ENCODE results near the gene LYST.
A peak's percentile ranks its signal among the peaks of the same experiment; 100 is the strongest.
"Not testable (repeated sequence)": the region's sequence is repeated elsewhere in the genome, so short reads cannot be mapped to it uniquely, and the experiment has no call there.

Gene LYST, protein sequence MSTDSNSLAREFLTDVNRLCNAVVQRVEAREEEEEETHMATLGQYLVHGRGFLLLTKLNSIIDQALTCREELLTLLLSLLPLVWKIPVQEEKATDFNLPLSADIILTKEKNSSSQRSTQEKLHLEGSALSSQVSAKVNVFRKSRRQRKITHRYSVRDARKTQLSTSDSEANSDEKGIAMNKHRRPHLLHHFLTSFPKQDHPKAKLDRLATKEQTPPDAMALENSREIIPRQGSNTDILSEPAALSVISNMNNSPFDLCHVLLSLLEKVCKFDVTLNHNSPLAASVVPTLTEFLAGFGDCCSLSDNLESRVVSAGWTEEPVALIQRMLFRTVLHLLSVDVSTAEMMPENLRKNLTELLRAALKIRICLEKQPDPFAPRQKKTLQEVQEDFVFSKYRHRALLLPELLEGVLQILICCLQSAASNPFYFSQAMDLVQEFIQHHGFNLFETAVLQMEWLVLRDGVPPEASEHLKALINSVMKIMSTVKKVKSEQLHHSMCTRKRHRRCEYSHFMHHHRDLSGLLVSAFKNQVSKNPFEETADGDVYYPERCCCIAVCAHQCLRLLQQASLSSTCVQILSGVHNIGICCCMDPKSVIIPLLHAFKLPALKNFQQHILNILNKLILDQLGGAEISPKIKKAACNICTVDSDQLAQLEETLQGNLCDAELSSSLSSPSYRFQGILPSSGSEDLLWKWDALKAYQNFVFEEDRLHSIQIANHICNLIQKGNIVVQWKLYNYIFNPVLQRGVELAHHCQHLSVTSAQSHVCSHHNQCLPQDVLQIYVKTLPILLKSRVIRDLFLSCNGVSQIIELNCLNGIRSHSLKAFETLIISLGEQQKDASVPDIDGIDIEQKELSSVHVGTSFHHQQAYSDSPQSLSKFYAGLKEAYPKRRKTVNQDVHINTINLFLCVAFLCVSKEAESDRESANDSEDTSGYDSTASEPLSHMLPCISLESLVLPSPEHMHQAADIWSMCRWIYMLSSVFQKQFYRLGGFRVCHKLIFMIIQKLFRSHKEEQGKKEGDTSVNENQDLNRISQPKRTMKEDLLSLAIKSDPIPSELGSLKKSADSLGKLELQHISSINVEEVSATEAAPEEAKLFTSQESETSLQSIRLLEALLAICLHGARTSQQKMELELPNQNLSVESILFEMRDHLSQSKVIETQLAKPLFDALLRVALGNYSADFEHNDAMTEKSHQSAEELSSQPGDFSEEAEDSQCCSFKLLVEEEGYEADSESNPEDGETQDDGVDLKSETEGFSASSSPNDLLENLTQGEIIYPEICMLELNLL (N-terminal part only)
- long read RNA-seq, partial matches to known transcripts: 59 of 69 reads
- long read RNA-seq, other reads (novel, unspliced or antisense): 10 of 69 reads

DNA sequence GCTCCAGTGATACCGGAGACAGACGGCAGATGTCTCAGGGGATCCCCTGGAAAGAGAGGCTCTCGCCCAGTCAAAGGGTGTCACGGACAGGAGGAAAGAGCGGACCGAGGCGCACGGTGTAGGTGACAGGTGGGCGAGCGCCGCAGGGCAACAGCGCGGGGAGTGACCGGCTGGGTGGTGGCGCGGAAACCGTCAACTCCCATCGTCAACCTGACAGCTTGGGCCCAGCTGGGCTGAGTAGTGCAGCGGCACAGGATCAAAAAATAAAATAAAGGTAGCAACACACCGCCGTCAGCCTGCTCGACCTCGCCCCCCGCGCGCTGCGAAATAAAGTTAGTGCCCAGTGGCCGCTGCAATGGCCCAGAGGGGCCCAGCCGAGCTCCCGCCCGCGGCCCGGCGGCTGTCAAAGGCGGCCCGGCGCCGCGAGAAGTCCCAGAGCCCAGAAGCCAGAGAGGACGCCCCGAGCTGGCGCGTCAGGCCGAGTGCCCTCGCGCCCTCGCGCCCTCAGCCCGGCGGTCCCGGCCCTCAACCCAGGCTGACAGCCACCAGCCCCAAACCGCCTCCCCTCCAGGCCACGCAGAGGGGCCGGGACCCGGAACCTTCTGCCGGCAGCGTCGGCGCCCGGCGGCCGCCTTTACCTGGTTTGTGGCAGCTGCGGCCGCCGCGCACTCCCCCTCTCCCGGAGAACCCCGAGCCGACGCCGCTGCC is at the start of gene LYST:
Gene LYST, minus strand, starts transcription at position 702 of the 708 bp plus-strand sequence. CDS start 36,489 bp downstream, outside the sequence.
- DNase-seq (ENCODE audit: low read depth in 1 of 2, low spot score in 1 of 2): peak in 1 of 2 experiments; percentile 62
- Histone ChIP-seq H3K27ac (replicated peaks) (peak within 1 kb of the TSS; percentile 98), H3K4me3 (replicated peaks; ENCODE audit: insufficient read depth, low read length) (peak within 1 kb of the TSS; percentile 64), H3K27me3 (ENCODE audit: insufficient read depth, poor library complexity, severe bottlenecking) (no peaks in the 10 kb centered on the region)
- TF ChIP-seq SPI1 (IDR thresholded peaks at IDR 0.05; ENCODE audit: borderline replicate concordance, low read depth): no peak
- TF ChIP-seq, protein P1, sequence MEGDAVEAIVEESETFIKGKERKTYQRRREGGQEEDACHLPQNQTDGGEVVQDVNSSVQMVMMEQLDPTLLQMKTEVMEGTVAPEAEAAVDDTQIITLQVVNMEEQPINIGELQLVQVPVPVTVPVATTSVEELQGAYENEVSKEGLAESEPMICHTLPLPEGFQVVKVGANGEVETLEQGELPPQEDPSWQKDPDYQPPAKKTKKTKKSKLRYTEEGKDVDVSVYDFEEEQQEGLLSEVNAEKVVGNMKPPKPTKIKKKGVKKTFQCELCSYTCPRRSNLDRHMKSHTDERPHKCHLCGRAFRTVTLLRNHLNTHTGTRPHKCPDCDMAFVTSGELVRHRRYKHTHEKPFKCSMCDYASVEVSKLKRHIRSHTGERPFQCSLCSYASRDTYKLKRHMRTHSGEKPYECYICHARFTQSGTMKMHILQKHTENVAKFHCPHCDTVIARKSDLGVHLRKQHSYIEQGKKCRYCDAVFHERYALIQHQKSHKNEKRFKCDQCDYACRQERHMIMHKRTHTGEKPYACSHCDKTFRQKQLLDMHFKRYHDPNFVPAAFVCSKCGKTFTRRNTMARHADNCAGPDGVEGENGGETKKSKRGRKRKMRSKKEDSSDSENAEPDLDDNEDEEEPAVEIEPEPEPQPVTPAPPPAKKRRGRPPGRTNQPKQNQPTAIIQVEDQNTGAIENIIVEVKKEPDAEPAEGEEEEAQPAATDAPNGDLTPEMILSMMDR (IDR thresholded peaks at IDR 0.05; ENCODE audit: insufficient read depth, low read length): no peak
- TF ChIP-seq GABPA (IDR thresholded peaks at IDR 0.05; ENCODE audit: low read depth): no peak
- TF ChIP-seq, protein P2, sequence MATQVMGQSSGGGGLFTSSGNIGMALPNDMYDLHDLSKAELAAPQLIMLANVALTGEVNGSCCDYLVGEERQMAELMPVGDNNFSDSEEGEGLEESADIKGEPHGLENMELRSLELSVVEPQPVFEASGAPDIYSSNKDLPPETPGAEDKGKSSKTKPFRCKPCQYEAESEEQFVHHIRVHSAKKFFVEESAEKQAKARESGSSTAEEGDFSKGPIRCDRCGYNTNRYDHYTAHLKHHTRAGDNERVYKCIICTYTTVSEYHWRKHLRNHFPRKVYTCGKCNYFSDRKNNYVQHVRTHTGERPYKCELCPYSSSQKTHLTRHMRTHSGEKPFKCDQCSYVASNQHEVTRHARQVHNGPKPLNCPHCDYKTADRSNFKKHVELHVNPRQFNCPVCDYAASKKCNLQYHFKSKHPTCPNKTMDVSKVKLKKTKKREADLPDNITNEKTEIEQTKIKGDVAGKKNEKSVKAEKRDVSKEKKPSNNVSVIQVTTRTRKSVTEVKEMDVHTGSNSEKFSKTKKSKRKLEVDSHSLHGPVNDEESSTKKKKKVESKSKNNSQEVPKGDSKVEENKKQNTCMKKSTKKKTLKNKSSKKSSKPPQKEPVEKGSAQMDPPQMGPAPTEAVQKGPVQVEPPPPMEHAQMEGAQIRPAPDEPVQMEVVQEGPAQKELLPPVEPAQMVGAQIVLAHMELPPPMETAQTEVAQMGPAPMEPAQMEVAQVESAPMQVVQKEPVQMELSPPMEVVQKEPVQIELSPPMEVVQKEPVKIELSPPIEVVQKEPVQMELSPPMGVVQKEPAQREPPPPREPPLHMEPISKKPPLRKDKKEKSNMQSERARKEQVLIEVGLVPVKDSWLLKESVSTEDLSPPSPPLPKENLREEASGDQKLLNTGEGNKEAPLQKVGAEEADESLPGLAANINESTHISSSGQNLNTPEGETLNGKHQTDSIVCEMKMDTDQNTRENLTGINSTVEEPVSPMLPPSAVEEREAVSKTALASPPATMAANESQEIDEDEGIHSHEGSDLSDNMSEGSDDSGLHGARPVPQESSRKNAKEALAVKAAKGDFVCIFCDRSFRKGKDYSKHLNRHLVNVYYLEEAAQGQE (IDR thresholded peaks at IDR 0.05; ENCODE audit: insufficient replicate concordance, low read depth): peak; percentile 57
- TF ChIP-seq POLR2AphosphoS5 (IDR thresholded peaks at IDR 0.05; ENCODE audit: low read depth): peak; percentile 71; the same call in 1 of the 2 replicates

DNA sequence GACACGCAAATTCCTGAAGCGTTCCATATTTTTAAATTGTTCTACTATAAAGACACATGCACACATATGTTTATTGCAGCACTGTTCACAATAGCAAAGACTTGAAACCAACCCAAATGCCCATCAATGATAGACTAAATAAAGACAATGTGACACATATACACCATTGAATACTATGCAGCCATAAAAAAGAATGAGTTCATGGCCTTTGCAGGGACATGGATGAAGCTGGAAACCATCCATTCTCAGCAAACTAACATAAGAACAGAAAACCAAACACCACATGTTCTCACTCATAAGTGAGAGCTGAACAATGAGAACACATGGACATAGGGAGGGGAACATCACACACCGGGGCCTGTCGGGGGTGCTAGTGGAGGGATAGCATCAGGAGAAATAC is 48.8 kb upstream of the LYST start:
- not testable (repeated sequence) for H3K27me3 ChIP-seq (ENCODE audit: insufficient read depth, poor library complexity, severe bottlenecking); H3K4me3 ChIP-seq (replicated peaks; ENCODE audit: insufficient read depth, low read length); H3K27ac ChIP-seq (replicated peaks); DNase-seq (ENCODE audit: low read depth in 1 of 2, low spot score in 1 of 2)

DNA sequence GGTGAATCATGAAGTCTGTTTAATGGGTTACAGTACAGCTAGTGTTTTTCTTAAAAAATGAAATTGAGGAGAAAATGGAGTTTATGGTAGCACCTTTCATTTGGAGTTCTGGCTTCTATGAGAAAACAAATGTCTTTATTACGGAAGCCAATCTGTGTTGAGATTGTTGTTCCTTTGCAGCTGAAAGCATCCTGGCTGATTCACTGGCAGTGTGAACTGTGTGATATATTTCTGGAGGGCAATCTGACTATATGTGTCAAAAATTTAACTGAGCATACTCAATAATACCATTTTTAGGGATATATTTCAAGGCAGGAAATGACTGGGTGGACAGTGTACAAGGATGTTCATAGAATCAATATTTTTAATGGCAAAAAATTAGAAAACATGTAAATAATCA is 46.6 kb upstream of the LYST start:
- Histone ChIP-seq H3K27ac (replicated peaks) (no peak overlapping the region), H3K27me3 (ENCODE audit: insufficient read depth, poor library complexity, severe bottlenecking) (no peaks in the 10 kb centered on the region), H3K4me3 (replicated peaks; ENCODE audit: insufficient read depth, low read length) (no peak overlapping the region)
- no peak for DNase-seq (ENCODE audit: low read depth in 1 of 2, low spot score in 1 of 2)
- TF ChIP-seq GABPA (IDR thresholded peaks at IDR 0.05; ENCODE audit: low read depth): no peak
- TF ChIP-seq, protein P1 (IDR thresholded peaks at IDR 0.05; ENCODE audit: insufficient read depth, low read length): no peak
- no peak for TF ChIP-seq SPI1 (IDR thresholded peaks at IDR 0.05; ENCODE audit: borderline replicate concordance, low read depth)
- no peak for TF ChIP-seq POLR2AphosphoS5 (IDR thresholded peaks at IDR 0.05; ENCODE audit: low read depth)
- TF ChIP-seq, protein P2 (IDR thresholded peaks at IDR 0.05; ENCODE audit: insufficient replicate concordance, low read depth): no peak
